SK-N-DZ (cell line): ENCODE data around the gene WDR18. TPM values are rescaled to one million over a fixed set of nuclear protein-coding genes. Genes with fewer than 3 reads are reported as not detected.

Experiments used
- DNase-seq: peaks from one replicate; pipeline ENCODE4 v3.0.0-alpha.2; 2015; ENCODE audit warnings: low spot score
- polyA plus RNA-seq, 2 experiments: library from polyadenylated mRNA; depleted of rRNA; stranded (reverse); fragments of >200 nt; gene quantifications; 2 replicates each; pipeline ENCODE4 v1.2.3, GENCODE V29; 2014

The WDR18 gene, protein sequence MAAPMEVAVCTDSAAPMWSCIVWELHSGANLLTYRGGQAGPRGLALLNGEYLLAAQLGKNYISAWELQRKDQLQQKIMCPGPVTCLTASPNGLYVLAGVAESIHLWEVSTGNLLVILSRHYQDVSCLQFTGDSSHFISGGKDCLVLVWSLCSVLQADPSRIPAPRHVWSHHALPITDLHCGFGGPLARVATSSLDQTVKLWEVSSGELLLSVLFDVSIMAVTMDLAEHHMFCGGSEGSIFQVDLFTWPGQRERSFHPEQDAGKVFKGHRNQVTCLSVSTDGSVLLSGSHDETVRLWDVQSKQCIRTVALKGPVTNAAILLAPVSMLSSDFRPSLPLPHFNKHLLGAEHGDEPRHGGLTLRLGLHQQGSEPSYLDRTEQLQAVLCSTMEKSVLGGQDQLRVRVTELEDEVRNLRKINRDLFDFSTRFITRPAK
- 89.6 and 99.6 TPM in 2 replicates for polyA plus RNA-seq (2014; cell fraction: cytosol; rRNA removed)
- 270 and 296 TPM in 2 replicates for polyA plus RNA-seq (2014; cell fraction: nucleus; rRNA removed)

DNA sequence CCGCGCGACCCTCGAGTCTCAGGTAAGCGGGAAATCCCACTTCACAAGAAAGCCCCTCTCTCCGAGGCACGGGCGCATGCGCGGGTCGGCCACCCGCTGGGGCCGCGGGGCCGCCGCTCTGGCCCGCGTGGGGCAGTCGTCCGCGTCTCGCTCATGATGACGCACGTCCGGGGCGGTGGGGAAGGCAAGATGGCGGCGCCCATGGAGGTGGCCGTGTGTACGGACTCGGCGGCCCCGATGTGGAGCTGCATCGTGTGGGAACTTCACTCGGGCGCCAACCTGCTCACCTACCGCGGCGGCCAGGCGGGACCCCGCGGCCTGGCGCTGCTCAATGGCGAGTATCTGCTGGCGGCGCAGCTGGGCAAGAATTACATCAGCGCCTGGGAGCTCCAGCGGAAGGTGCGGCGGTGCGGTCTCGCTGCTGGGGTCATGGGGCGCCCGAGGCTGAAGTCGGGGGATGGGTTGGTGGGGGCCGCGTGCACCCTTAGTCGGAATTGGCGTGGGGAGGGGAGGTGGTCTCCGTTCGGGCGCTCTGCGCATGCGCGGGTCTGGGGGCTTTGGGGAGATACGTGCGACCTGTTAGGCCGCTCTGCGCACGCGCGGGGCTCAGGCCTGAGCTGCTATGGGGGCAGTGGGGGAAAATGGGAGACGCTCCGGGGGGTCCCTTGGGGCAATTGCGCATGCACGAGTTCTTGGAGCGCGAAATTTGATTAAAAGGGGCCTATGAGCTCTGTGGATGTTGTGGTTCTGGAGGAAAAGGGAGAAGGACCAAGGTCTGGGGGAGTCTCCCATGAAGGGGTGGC, at the start of gene WDR18:
WDR18 (plus strand) TSS at position 181 of the 803 bp plus-strand sequence; CDS start at position 190, 9 bp downstream.
- DNase-seq: peak; percentile 94

DNA sequence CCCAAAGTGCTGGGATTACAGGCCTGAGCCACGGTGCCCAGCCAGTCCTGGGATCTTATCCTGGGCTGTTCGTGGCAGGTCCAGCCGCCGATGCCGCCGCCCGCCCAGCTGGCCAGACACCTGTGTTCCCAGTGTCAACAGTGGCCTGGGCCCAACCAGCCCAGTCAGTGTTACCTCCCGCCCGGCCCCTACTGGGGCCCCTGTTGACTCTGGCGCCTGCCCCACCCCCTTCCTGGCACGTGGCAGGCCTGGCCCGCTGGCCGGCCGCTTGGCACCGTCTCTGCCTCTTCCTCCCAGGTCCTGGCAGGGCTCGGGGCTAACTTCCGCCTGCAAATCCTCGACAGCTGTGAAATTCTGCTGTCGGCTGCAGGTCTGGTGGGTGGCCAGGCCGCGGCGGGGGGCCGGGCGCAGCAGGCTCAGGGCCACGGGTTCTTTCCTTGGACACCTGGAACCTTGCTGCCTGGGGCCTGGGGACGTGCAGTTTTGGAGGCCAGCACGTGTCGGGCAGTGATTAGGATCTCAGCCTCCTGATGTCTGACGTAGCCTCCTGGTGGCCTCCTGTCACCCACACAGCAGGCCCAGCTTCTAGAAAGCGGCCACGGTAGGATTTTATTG, 49.2 kb upstream of the WDR18 start:
- DNase-seq: no peak

DNA sequence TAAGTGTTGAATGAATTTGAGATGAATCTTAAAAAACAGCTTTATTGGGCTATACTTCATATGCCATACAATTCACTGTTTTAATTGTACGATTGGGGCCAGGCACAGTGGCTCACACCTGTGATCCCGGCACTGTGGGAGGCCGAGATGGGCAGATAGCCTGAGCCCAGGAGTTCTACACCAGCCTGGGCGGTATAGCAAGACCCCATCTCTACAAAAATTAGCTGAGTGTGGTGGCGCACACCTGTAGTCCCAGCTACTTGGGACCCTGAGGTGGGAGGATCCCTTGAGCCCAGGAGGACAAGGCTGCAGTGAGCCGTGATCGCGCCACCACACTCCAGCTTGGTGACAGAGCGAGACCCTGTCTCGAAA, 48.0 kb upstream of the WDR18 start:
- no peak for DNase-seq

DNA sequence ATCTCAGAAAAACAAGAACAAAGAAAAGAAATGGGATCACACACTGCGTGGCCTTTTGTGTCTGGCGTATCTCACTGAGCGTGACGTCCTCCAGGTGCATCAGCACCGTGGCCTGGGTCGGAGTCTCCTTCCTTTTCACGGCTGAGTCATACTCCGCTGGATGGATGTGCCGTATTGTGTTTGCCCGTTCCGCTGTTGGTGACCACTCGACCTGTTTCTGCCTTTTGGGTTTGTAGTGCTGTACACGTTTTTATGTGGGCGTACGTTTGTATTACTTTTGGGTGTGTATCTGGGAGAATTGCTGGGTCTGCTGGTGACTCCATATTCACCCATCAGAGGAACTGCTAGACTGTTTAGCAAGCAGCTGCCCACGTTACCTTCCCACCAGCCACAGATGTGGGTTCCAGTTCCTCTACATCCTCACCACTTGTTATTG, 46.9 kb upstream of the WDR18 start:
- DNase-seq: no peak

DNA sequence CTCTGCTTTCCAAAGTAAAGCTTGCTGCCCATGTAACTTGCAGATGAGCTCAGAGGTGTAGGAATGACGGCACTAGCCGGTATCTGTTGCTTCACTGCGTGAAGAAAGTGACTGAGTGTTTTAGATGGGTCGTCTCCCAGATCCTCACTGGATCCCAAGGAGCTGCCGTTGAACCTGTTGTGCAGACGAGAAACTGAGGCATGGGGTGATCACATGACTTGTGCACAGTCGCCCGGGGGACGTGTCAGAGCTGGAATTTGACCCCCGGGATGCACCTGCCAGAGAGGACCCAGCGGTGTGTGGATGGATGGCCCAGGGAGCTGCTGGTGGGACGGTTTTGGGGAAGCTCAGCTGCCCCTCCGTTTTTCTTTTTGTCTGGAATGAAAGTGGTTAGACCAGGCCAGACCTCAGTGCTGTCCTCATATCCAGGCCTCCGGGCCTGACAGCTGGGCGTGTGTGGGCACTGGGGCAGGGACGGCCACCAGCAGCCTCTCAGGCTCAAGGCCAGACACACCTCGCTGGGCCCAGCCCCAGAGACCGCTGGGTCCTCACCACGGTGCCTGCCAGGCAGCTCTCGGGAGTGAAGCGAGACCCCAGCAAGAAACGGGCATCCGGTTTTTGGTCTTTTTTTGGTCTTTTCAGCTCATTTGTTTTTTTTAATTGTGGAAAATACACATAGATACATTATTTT, 45.8 kb upstream of the WDR18 start:
- DNase-seq: no peak

DNA sequence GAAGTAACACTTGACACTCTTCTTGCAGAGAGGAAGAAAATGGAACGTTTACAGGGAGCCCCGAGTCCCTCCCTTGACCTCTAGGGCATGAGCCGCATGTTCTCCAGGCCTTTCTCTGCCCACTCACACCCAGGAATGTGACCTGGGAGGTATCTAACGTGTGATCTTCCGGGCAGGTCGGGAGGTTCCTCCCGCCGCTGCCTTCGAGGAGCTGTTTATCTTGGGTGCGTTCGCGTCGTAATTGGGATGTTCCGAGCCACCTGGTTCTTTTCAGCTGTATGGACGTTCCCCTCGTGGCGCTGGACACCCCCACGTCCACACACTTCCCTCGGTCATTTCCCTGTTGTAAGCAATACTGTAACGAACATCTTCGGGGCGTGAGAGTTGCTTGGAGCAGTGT, 44.7 kb upstream of the WDR18 start:
- no peak for DNase-seq

DNA sequence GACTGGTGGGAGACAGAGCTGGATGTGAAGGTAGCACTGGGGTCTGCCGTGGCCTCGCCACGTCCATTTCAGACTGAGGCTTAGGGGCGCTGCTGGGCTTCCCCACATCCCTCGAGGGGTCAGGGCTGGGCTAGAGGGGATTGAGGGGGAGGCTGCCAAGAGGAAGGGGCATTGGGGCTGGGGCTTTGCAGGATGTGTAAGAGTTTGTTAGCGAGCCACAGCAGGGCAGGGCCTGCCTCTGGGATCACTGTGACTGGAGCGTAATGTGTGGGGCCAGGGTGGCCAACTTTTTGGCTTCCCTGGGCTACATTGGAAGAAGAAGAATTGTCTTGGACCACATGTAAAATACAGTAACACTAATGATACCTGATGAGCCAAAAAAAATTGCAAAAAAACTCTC, 44.2 kb upstream of the WDR18 start:
- no peak for DNase-seq

DNA sequence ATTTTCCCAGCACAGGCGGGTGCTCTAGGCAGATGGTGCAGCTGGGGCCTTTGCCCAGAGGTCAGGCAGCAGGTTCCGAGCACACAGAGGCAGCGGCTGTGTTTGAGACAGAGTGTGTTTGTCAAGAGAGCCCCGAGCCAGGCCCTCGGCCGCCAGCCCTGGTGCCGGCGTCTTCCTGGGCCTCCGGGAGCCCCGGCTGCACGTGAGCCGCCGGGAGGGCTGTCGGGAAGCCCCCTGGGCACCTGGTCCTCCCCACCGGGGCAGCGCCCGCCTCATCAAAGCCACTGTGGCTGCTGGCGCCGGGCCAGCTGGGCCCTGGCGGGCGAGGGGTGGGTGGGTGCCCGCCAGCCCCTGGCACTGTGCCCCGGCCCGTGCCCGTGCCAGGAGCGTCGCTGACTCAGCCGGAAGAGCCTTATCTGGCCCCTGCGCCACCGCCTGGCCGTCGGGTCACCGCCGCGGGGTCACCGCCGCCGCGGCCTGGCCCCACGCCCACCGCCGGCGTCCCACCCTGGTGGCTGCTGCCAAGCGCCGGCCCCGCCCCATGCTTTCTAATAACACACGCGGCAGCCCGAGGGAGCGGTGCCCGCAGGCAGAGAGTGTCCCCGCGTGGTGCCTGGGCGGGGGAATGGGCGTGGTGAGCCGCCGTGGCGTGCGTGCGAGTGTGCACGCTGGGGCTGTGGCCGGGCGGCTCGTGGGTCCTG, 43.4 kb upstream of the WDR18 start:
- DNase-seq: no peak

DNA sequence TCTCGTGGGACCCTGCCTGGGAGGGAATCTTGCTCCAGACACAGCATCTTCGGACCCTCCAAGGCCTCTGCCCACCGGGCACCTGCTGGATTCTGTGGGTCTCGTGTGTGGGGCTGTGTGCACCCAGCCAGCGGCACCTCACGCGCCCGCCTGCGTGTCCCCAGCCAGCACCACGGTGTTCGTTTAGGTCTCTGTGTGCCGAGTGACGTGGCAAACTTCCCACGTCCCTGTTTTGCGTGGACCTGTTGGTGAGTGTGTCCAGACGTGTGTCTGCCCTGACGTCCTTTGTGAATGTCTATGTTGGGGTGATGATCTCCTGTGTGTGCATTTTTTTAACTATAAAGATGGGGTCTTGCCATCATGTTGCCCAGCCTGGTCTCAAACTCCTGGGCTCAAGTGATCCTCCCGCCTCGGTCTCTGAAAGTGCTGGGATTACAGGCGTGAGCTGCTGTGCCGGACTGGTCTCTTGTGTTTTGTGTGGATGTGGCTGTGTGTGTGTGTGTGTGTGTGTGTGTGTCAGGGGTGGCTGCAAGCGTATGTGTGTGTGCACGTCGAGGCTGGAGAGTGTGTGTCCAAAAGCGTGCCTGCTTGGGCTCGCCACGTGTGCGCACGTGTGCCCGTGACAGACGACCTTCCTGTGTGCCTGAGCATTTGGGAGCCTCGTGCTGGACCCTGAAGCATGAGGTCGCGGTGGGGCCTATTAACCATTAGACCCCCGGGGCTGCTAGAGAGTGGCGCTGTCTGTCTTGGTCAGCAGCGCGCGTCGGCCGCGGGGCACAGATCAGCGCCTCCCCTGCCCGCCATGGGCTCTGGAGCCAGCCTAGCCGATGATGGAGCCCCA, 42.6 kb upstream of the WDR18 start:
- DNase-seq: no peak

DNA sequence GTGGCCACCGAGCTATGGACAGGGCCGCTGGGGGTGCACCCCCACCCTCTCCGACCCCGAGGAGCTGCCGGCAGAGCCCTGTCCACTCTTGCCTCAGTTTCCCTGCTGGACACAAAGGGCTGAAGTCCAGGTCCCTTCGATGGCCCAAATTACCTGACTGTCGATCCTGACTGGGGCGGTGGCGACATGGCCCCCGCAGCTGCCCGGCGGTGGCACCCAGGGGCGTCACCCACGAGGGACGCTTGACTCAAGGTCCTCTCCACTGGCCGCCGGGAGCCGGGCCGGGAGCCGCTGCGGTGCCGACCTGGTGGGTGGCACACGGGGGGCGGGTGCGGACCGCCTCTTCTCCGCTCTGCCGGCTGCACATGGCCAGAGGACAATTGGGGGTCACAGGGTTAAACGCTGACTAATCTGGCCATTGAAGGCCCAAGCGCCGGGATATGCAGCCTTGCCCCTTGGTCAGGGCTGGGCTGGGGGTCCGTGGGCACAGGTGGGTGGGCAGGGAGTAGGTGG, 42.0 kb upstream of the WDR18 start:
- no peak for DNase-seq

DNA sequence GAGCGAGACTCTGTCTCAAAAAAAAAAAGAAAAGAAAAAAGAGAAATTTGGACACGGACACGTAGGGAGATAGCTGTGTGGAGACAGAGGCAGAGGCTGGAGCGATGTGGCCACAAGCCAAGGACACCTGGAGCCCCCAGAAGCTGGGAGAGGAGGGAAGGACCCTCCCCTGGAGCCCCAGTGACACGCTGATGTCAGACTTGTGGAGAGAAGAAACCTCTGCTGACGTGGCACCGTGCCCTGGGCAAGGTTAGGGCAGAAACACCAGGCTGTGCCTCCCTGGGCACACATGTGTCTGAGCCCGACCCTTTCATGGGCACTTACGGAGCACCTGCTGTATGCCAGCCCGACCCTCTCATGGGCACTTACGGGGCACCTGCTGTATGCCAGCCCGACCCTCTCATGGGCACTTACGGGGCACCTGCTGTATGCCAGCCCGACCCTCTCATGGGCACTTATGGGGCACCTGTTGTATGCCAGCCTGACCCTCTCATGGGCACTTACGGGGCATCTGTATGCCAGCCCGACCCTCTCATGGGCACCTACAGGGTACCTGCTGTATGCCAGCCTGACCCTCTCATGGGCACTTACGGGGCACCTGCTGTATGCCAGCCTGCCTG, 40.5 kb upstream of the WDR18 start:
- no peak for DNase-seq

DNA sequence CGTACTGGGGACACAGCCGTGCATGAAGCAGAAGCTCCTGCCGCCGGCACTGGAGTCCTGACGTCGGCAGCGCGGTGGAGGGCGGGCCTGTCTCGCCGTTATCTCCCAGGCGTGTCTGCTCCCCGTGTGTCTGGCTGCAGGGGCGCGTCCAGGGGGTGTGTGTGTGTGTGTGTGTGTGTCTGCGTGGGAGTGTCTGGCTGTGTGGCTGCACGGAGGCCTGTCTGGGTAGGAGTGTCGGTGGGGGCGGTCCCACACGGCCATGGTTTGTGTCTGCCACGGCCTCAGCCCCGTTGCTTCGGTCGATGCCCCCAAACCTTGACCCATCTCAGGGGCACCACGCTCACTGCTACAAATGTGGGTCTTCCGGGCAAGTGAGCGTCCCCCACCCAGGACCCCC, 40.0 kb upstream of the WDR18 start:
- DNase-seq: peak; percentile 66

DNA sequence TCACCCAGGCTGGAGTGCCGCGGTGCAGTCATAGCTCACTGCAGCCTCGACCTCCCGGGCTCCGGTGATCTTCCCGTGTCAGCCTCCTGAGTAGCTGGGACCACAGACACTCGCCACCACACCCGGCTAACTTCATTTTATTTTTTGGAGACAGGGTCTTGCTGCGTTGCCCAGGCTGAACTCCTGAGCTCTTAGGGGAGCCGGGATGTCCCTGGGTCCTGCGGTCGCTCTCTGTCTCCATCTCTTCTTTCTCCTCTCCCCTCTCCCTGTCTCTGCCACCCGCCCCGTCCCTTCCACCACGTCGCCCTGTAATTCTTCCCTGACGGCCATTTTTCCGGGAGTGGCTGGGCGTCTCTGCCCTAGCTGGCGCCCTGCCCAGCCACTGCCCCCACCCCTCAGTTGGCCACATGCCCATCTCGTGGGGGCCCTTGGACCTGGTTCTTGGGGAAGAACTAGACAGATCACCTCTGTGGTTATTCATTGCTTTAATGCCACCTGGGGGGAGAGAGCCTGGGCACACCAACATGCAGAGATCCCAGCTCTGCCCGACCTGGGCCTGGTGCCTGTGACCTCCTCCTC, 39.4 kb upstream of the WDR18 start:
- no peak for DNase-seq

DNA sequence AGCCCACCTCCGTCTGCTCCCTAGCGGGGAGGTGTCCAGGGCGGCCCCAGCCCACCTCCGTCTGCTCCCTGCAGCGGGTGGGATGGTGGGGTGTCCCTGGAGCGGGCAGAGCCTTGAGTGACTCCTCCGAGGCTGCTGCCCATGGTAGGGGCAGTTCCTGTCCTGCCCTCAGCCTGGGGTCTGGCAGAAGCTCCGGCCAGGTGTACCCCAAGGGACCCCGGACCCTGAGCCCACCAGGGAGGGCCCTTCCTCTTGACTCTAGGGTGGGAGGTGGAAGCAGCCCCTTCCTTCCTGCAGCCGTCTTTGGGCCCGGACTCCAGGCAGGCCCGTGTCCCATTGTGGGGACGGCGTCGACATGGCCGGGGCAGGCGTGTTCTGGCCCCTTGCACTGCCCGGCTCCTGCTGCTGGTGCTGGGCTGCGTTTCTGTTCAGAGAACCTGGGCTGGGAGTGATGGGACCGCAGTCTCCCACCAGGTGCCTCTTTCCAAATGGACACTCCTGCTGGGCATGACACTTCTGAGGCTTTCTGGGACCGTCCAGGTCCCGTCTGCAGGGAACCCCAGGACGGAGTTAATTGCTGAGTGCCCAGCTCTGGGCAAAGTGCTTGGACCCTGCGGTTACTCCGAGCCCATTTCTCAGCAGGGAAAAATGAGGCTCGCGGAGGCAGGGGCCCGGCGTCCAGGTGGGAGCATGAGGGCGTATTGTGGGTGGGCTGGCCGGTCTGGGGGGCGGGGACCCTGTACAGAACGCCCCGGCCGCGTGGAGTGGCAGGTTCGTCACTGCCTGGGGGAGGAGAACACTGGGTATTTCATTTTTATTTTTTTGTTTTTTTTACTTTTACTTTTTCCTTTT, 38.5 kb upstream of the WDR18 start:
- DNase-seq: no peak

DNA sequence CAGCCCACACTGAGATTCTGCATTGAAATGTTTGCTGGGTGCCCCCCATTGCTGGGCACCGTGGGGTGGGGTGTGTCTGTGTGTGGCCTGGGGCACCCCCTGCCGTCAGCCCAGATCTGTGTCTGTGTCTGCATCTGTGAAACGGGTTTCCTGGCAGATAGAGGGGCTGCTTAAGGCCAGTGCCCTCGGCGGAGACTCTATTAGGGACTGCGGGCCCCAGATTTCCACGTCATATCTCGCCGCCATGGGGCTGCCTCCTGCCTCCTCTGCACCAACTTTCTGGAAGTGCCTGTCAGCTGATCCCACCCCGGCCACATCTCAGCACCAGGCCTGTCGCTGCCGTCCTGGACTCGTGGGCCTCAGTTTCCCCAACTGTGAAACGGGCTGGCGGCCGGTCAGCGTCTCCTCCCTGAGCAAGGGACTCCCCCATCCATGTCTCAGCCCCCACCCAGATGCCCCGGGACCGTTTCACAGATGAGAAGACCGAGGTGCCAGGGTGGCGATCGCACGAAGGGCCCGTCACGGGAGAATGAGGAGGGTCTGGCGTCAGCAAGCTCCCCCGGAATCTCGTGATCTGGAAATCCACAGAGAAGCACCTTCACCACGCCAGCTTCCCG, 36.9 kb upstream of the WDR18 start:
- no peak for DNase-seq

DNA sequence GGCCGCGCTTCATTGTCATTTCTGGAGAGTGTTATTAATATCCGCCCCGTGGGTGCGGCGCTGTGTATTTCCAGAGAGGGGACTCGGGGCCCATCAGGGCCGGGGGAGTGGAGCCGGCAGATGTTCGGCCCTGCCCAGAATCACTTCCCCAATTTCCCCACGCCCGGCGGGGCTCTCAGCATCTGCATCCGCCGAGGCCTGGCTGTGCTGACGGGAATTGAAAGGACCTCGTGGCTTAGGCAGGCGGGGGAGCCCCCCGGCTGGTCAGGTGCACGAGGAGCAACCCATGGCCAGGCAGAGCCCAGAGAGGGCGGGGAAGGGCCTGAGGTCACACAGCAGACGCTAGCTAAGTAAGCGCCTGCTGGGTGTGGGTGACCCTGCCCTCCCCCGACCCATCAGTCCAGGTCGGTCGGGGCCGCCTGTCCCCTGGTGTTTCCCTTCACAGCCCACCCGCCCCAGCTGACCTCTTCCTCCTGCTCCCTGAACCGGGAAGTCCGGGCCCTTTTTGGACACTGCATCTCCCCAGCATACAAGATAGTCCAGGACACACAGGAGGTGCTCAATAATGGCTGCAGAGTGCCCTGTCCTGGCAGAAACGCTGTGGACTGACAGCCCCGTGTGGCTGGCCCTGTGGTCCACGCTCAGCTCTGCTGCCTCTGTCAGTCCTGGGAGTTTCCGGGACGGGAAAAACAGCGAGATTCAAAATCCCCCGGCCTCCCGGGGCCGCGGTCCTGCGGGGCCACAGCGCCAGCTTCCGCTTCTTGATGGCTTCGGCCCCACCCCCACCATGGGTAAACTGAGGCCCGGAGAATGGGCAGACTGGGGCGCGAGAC, 36.2 kb upstream of the WDR18 start:
- no peak for DNase-seq
